Stimulated activated CD8-positive, alpha-beta memory T cell treated with anti-CD3 and anti-CD28 coated beads, Interleukin-7, amount 100 ng/mL, for 4 hours (primary cell): ENCODE data around the gene BASP1.
"Not testable (repeated sequence)": the region's sequence is repeated elsewhere in the genome, so short reads cannot be mapped to it uniquely, and the experiment has no call there.

Source experiments
- DNase-seq, 2 donors: peaks; one replicate each; pipeline ENCODE4 v3.0.0-alpha.2; 2020; ENCODE audit warnings: low read depth in 2 of 2

BASP1 gene

DNA sequence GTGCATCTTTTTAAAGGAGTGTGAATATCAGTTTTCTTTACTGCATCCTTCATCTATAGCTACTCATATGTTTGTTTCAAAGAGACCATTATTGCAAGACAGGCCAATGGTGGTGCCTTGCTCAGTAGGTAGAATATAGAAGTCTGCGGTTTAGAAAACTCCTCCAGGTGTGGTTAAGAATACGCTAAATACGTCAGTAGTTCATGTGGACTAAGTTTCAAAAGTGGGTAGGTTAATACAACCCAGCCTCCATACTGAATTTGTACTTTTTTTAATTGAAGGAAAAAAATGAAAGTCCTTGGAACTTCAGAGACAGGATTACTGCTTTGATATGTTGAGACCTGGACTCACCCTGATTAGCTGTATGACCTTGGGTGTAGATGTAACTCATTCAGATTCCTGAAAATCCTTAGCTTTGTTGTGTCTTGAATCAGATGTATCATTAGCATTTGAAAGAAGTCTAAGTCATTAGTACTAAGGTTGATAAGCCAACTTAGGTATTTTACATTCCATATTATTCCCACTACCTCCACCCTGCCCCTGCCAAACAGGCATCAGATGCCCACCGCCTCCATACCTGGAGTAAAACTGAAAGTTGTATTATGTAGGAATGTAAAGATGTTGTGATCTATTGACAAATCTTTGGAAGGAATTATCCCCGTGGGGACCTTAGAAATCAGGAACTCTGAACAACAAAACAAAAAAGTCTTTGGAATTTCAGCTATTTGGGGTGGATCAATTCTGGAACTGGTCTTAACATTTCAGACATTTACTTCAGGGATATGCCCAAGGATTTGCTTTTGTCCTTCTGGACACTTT is 6.1 kb downstream of the BASP1 start:
- DNase-seq: no peak

DNA sequence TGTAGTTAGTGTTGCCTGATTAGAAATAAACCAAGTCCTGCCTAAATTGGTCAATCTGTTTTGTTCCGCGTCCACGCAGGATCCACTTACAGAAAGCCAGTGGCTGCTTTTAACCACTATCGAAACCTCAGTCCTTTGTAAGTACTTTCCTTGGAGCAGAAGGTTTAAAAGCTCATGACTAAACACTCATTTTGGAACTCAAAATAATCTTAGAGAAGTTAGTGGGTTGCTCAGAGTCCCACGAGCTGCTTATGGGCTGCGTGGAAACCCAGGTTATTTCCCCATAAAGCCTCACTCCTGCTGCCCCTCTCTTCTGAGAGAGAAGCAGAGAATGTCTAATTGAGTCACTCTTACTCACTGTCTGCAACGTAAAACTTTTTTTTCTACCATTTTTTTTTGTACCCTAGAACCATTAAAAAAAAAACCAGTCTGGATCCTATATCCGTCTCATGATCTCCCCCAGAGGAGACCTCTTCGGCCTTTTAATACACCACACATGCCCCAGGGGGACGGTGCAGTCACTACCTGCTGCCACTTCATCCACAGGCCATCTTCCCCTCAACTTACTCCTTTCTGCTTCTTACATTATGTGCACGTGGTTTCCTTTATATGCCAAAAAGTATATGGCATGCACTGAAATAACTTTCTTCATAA is 7.6 kb downstream of the BASP1 start:
- DNase-seq: no peak

- no peak for DNase-seq
These were observed 8.1 kb downstream of the BASP1 start for GRCh38 chr5:17225520-17225919.

GRCh38 chr5:17227868-17228267 is 10.4 kb downstream of the BASP1 start:
- DNase-seq: no peak

- no peak for DNase-seq
These were observed 11.4 kb downstream of the BASP1 start for GRCh38 chr5:17228821-17229291.

DNA sequence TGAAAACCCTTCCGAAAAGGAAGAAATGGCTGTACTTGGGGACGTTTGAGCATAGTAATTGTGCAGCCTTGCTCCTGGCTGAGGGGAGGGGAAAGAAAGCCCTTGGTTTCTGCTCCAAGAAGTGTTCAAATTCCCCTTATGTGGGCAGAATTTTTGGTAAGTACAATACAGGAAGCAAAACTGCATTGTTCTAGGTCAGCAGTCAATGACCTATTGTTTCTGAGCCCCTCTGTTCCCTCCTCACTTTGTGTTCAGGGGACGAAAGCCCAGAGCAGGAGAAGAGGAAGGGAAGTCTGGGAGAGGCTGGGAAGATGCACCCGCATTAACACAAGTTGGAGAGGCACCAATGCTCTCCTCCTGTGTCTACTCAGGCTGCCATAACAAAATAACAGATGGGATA is 11.9 kb downstream of the BASP1 start:
- DNase-seq: no peak

DNA sequence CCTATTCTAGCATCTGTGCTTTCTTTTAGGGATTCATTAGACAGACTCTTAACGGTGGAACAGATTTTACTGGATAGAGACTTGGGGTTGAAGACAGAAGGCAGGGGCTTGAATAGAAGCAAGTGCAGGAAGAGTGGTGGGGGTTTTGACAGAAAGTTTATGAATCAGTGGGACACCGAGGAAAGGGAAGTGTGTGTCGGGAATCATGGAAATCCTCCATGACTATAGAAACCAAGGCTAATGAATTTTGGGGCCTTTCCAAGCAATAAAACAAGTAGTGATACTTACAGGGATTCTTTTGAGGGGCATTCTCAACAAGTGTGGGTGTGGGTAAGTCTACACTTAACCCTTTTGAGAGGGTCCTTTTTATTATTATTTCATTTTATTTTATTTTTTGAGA is 12.8 kb downstream of the BASP1 start:
- DNase-seq: no peak

DNA sequence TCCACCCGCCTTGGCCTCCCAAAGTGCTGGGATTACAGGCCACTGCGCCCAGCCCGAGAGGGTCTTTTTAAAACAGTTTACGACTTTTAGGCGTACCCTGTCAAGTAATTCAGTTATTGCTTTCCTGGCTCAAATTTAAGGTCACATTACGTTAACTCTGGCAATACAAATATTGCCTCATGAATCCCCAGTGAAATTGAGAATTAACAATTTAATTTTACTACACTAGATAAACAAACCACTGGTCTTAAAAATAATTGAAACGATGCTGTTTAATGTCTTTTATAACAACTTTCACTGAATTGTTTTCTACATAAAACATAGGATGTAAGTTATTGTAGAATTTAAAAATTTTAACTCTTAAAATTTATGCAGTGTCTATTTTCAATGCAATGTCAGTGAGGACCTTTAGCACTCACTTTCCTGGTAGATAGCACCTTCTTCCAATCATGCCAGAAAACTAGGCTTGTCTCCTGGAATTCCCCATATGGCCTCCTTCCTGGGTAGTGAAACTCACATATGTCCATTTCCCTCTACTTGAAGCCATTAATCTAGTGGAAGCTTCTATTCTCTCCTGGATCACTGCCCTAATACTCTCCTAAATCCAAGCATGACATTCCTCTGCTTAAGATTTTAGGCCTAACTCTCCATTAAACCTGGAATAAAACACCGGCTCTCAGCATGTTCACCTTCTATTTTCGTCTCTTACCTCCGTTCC is 13.5 kb downstream of the BASP1 start:
- no peak for DNase-seq

DNA sequence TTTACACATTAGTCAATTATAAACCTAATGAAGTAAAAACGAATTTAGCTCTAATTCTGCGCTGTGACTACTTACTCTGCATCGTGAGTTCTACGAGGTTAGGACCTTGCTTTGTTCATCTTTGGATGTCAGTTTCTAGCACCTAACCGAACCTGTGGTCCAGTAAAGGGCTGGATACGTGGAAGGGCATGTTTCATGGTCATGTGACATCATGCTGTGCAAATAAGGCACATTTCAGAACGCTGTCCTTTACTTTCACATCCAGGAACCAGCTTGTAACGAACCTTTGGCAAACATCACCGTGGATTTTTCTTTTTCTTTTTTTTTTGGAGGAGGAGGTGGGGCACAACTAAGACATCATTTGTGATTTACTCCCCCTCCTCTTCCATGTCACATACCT is 15.0 kb downstream of the BASP1 start:
- DNase-seq: no peak

DNA sequence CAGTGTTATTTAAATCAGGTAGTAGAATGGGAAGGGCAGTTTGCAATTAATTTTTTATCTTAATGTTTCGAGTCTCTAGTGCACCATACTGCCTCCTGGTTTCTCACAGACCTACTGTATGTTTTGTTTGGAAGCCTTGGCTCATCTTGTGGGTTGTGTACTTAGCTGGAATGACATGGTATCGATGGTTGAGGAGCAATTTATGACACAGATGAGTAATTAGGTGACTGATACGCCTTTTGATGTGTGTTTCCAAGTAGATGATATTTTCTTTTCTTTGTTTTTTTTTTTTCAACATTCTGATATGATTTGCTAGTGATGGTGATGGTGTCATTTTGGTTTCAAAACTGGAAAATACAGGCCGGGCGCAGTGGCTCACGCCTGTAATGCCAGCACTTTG is 16.1 kb downstream of the BASP1 start:
- no peak for DNase-seq

DNA sequence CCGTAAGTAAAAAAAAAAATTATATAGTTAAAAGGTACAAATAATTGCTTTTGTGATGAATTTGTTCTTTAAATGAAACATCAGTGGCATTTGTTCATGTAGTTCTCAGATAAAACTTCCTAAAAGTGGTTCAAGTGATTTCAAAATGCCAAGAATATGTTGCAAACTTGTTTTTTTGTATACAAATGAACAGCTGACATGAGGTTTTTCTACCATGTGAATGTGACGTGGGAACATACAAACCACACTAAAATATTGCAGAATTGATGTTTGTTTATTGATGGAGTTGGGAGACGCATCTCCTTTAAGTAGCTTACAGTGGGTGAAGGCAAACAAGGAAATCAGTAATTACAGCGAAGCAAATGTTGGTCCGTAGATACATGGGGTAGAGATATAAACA is 16.9 kb downstream of the BASP1 start:
- DNase-seq: no peak

GRCh38 chr5:17235731-17236330 is 18.4 kb downstream of the BASP1 start:
- no peak for DNase-seq

DNA sequence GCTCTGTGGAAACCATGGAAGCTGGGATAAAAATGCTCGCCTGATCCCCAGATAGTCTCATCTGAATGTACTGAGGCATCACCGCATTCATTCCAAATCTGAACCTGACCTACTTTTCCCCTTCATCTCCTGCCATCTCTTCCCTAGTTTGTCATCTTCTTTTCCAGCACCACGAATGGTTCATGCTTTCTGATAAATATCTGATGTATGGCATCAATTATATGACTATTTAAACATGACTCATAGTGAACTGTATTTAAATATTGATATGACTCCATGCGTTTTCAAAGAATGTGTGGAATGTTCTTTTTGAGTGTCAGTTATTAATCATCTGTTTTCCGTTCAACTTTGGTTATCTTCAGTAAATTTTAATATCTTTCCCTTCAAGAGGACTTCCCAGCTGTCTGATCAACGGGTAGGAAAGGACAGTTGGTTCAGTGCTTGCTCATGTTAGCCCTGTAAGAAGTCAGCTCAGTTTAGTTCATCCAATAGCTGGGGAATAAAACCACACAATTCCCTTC is 21.1 kb downstream of the BASP1 start:
- DNase-seq: no peak

DNA sequence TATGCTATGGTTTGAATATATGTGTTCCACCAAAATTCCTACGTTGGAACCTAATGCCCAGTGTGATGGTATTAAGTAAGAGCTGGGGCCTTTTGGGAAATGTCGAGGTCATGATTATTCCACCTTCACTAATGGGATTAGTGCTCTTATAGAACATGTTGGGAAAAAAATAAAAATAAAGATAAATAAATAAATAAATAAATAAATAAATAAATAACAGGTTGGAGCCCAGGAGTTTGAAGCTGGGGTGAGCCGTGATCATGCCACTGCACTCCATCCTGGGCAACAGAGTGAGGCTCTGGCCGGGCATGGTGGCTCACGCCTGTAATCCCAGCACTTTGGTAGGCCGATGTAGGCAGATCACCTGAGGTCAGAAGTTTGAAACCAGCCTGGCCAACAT is 22.5 kb downstream of the BASP1 start:
- DNase-seq: no peak

GRCh38 chr5:17240487-17240886 is 23.1 kb downstream of the BASP1 start:
- no peak for DNase-seq

DNA sequence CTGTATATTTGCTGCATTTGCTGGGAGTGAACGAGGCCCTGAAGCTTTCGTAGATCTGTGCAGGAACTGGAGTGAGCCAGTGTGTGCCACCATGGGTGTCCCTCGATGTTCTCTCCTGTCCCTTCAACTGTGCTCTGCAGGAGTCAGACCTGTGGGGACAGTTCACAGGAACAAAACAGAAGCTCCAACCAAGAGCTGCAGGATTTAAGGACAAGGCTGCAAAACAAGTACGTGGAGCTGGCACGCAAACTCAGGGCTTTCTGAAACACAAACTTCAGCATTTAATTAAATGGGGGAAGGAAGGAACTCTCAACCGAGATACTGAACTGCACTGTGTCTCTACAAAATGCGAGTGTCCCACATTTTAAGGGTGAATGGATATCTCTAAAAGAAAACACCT is 24.2 kb downstream of the BASP1 start:
- DNase-seq: no peak

- DNase-seq: no peak
These were observed 26.0 kb downstream of the BASP1 start for GRCh38 chr5:17243287-17244063.

- no peak for DNase-seq
These were observed 31.7 kb downstream of the BASP1 start for GRCh38 chr5:17249029-17249634.

GRCh38 chr5:17249841-17250240 is 32.4 kb downstream of the BASP1 start:
- DNase-seq: not testable (repeated sequence)

- no peak for DNase-seq
These were observed 35.1 kb downstream of the BASP1 start for GRCh38 chr5:17252543-17252942.
